GM12878 (cell line): ENCODE results near the gene CSTPP1. TPM values are rescaled to one million over a fixed set of nuclear protein-coding genes. Genes with fewer than 3 reads are reported as not detected.

Source experiments
- ATAC-seq: fragments of 200-7000 bp; cut with Tn5 transposase; 3 replicates; pipeline ENCODE4 v1.9.1; 2020; ENCODE audit warnings: mild to moderate bottlenecking, moderate library complexity
- BruUV-seq: library from RNA; stranded (reverse); fragments of 400-500 nt; replicated peaks from 2 replicates; lab custom pipeline; 2021; lab: Mats Ljungman, UMichigan
- CTCF ChIA-PET: fragments of 300-600 bp; sonication (Branson Sonifier 250); formaldehyde crosslinking; extraction: SDS; loops from one replicate; lab custom pipeline; 2021; ENCODE audit warnings: inconsistent platforms; lab: Yijun Ruan, JAX
- POLR2A ChIA-PET: fragments of 350-600 bp; formaldehyde crosslinking; extraction: SDS; loops from one replicate; lab custom pipeline; 2021; ENCODE audit warnings: inconsistent platforms; lab: Charles Lee
- RAD21 ChIA-PET: fragments of 300-600 bp; sonication (Branson Sonifier 250); formaldehyde crosslinking; loops from one replicate; lab custom pipeline; 2023; ENCODE audit warnings: antibody characterized with exemption; ENCODE audit not compliant: unreplicated experiment; lab: Charles Lee
- SMC1A ChIA-PET: fragments of 300-600 bp; sonication (Branson Sonifier 250); formaldehyde crosslinking; loops from one replicate; lab custom pipeline; 2023; ENCODE audit not compliant: unreplicated experiment, uncharacterized antibody; lab: Charles Lee
- DNase-seq: peaks from one replicate; pipeline ENCODE4 v3.0.0-alpha.2; 2011; ENCODE audit warnings: low read depth, low spot score
- FAIRE-seq: peaks from 3 replicates; lab custom pipeline; 2011; peaks lifted over from hg19 to GRCh38; lab: Jason Lieb, UNC
- H2AFZ ChIP-seq: 2 replicates; pipeline ENCODE4 v1.6.0; 2011; ENCODE audit warnings: low read depth, low read length, control low read depth; ENCODE audit not compliant: control insufficient read depth
- H3K27ac ChIP-seq: 2 replicates; pipeline ENCODE4 v1.5.1; 2011; ENCODE audit warnings: control low read depth; ENCODE audit not compliant: control insufficient read depth, insufficient read depth
- H3K27me3 ChIP-seq, 2 experiments: replicated peaks in 1 of 2; 2 replicates each; pipeline versions ENCODE4 v1.6.0 to v1.6.1; 2011; ENCODE audit warnings: low read length in 1 of 2; ENCODE audit not compliant: control insufficient read depth in 2 of 2, insufficient read depth in 2 of 2
- H3K36me3 ChIP-seq, 2 experiments: 2 replicates each; pipeline ENCODE4 v1.5.1; 2011; ENCODE audit warnings: low read length in 1 of 2; ENCODE audit not compliant: control insufficient read depth in 2 of 2, insufficient read depth in 2 of 2
- H3K4me1 ChIP-seq: 2 replicates; pipeline ENCODE4 v1.6.1; 2011; ENCODE audit warnings: mild to moderate bottlenecking, low read length, moderate library complexity, mixed read lengths; ENCODE audit not compliant: control insufficient read depth, insufficient read depth
- H3K4me2 ChIP-seq: 2 replicates; pipeline ENCODE4 v1.6.0; 2011; ENCODE audit warnings: control low read depth; ENCODE audit not compliant: control insufficient read depth, insufficient read depth
- H3K4me3 ChIP-seq: fragments of 200-600 bp; sonication (generic); 2 replicates; pipeline ENCODE4 v1.5.1; 2016
- H3K79me2 ChIP-seq: 2 replicates; pipeline ENCODE4 v1.6.0; 2011; ENCODE audit warnings: low read length; ENCODE audit not compliant: control insufficient read depth, insufficient read depth
- H3K9ac ChIP-seq: 2 replicates; pipeline ENCODE4 v1.8.0; 2011; ENCODE audit warnings: low read length, control low read depth, mixed read lengths; ENCODE audit not compliant: control insufficient read depth, insufficient read depth
- H3K9me3 ChIP-seq: replicated peaks from 3 replicates; pipeline ENCODE4 v1.5.1; 2011; ENCODE audit warnings: mild to moderate bottlenecking, low read length; ENCODE audit not compliant: control insufficient read depth, insufficient read depth
- H4K20me1 ChIP-seq: 2 replicates; pipeline ENCODE4 v1.6.0; 2011; ENCODE audit not compliant: control insufficient read depth, insufficient read depth
- BACH1 ChIP-seq: fragments of 450-650 bp; IDR thresholded peaks from 2 replicates; pipeline ENCODE4 v1.6.1; 2017; ENCODE audit warnings: mild to moderate bottlenecking, borderline replicate concordance
- CHD4 ChIP-seq: fragments of 200-600 bp; sonication (generic); IDR thresholded peaks from 2 replicates; pipeline ENCODE4 v1.6.1; 2016; ENCODE audit warnings: mild to moderate bottlenecking
- ETV6 ChIP-seq, 2 experiments: fragments of 450-650 bp in 1 of 2; IDR thresholded peaks in 1 of 2; conservative IDR thresholded peaks in 1 of 2; 2 replicates each; pipeline ENCODE4 v1.6.1; 2014; ENCODE audit warnings: antibody characterized with exemption in 1 of 2, borderline replicate concordance in 1 of 2, low read depth in 1 of 2, mild to moderate bottlenecking in 1 of 2, moderate library complexity in 1 of 2
- JUNB ChIP-seq: IDR thresholded peaks from 2 replicates; pipeline ENCODE4 v1.6.1; 2016; ENCODE audit warnings: antibody characterized with exemption, mild to moderate bottlenecking
- KAT2A ChIP-seq: conservative IDR thresholded peaks from 2 replicates; pipeline ENCODE4 v1.6.1; 2011; ENCODE audit warnings: low read depth, low read length; ENCODE audit not compliant: control insufficient read depth
- MYC ChIP-seq: IDR thresholded peaks from 2 replicates; pipeline ENCODE4 v1.6.1; 2011; ENCODE audit warnings: mild to moderate bottlenecking, low read length, moderate library complexity, inconsistent platforms; ENCODE audit not compliant: insufficient read depth, insufficient replicate concordance, insufficient read length, severe bottlenecking
- NFYB ChIP-seq: IDR thresholded peaks from 2 replicates; pipeline ENCODE4 v1.6.1; 2011; ENCODE audit warnings: low read depth, mild to moderate bottlenecking, low read length, improper control_type of control experiment, moderate library complexity; ENCODE audit not compliant: insufficient read depth
- NR2C2 ChIP-seq: IDR thresholded peaks from 2 replicates; pipeline ENCODE4 v1.6.1; 2011; ENCODE audit warnings: borderline replicate concordance, low read depth; ENCODE audit not compliant: control insufficient read depth, insufficient read length
- RAD51 ChIP-seq: fragments of 450-650 bp; IDR thresholded peaks from 2 replicates; pipeline ENCODE4 v1.6.1; 2016; ENCODE audit warnings: moderate library complexity, mild to moderate bottlenecking, inconsistent platforms
- SREBF1 ChIP-seq: IDR thresholded peaks from 2 replicates; pipeline ENCODE4 v1.6.1; 2012; ENCODE audit warnings: mild to moderate bottlenecking, low read length
- YBX1 ChIP-seq: fragments of 450-650 bp; IDR thresholded peaks from 2 replicates; pipeline ENCODE4 v1.6.1; 2016; ENCODE audit warnings: antibody characterized with exemption
- ZNF207 ChIP-seq: fragments of 450-650 bp; IDR thresholded peaks from 2 replicates; pipeline ENCODE4 v1.6.1; 2014; ENCODE audit warnings: antibody characterized with exemption, mild to moderate bottlenecking, borderline replicate concordance
- WGBS: methylation state at CpG from one replicate; pipeline ENCODE4 v1.1.6; 2016; ENCODE audit warnings: low lambda C conversion rate; ENCODE audit not compliant: insufficient replicate concordance, insufficient coverage; ENCODE audit errors: missing lambda C conversion rate; 5-methylcytosine and 5-hydroxymethylcytosine counted together
- in situ Hi-C: fragments of 300-500 bp; cut with MboI; formaldehyde crosslinking; loops from 9 replicates; pipeline ENCODE4 v1.14.3; 2018; ENCODE audit warnings: mixed read lengths
- intact Hi-C: fragments of 100-400 bp; cut with micrococcal nuclease; formaldehyde crosslinking; loops from one replicate; pipeline ENCODE4 v1.14.2; 2022; ENCODE audit not compliant: unreplicated experiment
- polyA plus RNA-seq, 11 experiments: library from polyadenylated mRNA; depleted of rRNA in 4 of 11; unstranded in 6 of 11; stranded (reverse) in 5 of 11; fragments of >200 nt; fragmentation: Nextera tagmentation in 4 of 11; fragmentation: Illumina TruSeq in 1 of 11; extraction: Ambion mirVana in 4 of 11; extraction: Trizol in 1 of 11; gene quantifications; 1 replicate in 1 of 11; 2 replicates in 10 of 11; pipeline versions ENCODE4 v1.2.1 to v1.2.3, GENCODE V29; 2011 to 2016; ENCODE audit warnings: inconsistent platforms in 2 of 11, missing spikeins in 2 of 11, low read depth in 1 of 11
- total RNA-seq, 4 experiments: library from RNA; depleted of rRNA in 3 of 4; stranded (reverse); fragments of >200 nt in 3 of 4; fragmentation: Illumina TruSeq in 1 of 4; extraction: Trizol in 1 of 4; gene quantifications; 2 replicates each; pipeline versions ENCODE4 v1.2.1 to v1.2.3, GENCODE V29; 2013 to 2021
- TF ChIP-seq, protein P1 (sequence below): fragments of 450-650 bp; IDR thresholded peaks from 2 replicates; pipeline ENCODE4 v1.6.1; 2017; ENCODE audit warnings: borderline replicate concordance
- TF ChIP-seq, protein P2 (sequence below): fragments of 450-650 bp; IDR thresholded peaks from 2 replicates; pipeline ENCODE4 v1.6.1; 2017; ENCODE audit warnings: mild to moderate bottlenecking, moderate library complexity
- TF ChIP-seq, protein P3 (sequence below): IDR thresholded peaks from 2 replicates; pipeline ENCODE4 v1.6.1; 2011; ENCODE audit warnings: borderline replicate concordance, low read depth, mild to moderate bottlenecking, moderate library complexity, low read length; ENCODE audit not compliant: insufficient read depth, poor library complexity, severe bottlenecking

CSTPP1 gene
- total and polyA plus RNA-seq, 10 of the 15 experiments (the other 5 are each of a cell fraction or from before 2014, with no cell fraction given): 7.1 to 23.4 (median 17.5) TPM

DNA sequence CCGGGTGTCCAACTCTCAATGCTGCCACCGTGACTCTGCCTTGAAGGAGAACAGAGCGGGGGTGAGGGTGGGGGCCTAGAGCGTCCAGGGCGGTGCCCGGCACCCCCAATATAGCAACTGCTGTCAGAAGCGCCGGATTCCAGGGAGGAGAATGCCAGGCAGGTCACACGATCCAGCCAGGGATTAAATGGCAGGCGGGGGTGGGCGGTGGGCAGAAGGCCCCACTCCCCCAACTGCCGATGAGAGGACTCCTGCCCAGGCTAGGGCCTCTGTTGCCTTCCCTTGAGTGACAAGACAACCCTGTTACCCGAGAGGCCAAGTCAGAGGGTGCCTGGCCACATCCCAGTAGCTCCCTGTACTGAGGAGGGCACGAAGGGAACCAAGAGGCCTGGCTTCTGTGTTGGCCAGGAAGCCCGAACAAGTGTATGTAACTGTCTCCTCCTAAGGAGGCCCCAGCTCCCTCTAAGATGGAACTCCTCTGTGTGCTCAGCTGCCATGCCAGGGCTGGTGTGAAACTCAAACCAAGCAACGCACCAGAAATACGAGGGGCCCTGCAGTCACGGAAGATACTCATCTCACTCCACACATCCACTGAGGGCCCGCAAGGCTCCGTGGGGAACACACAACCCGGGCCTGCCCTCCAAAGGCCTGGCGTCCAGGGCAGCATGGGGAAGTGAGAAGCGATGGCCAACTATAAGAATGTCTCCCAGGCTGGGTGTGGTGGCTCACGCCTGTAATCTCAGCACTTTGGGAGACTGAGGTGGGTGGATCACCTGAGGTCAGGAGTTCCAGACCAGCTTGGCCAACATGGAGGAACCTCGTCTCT lies 246.7 kb downstream of the CSTPP1 start:
- no peak overlapping the region for H2AFZ ChIP-seq
- H3K27me3 ChIP-seq: peaks cover 0 to 13% of the 10 kb centered on the region in 2 experiments; a peak in 3 of 4 replicates
- in situ Hi-C loops (no loop called here), intact Hi-C loops (no loop called here)
- BruUV-seq: no TSS peak
- CTCF ChIA-PET: interaction anchor here (1.2 to 2.0 kb wide), 2 partner anchors 76 to 230 kb away, joined by 3 to 7 read pairs; no protein-coding TSS in a partner anchor
- H3K4me2 ChIP-seq: no peak overlapping the region
- 55% methylated on average over 22 of the region's 25 CpGs for WGBS
- RAD21 ChIA-PET: interaction anchor here (1.1 kb wide), 1 partner anchor 76 kb away, joined by 3 read pairs; no protein-coding TSS in a partner anchor
- H3K36me3 ChIP-seq: no peaks in the 10 kb centered on the region
- POLR2A ChIA-PET: interaction anchor here (0.6 to 0.7 kb wide), 2 partner anchors 213 to 232 kb away, joined by 4 read pairs; no protein-coding TSS in a partner anchor
- DNase-seq (no peak), FAIRE-seq (no peak), ATAC-seq (no peak)
- peaks cover 11% of the 10 kb centered on the region for H3K4me1 ChIP-seq
- H3K9ac ChIP-seq: no peak overlapping the region
- no peak overlapping the region for H3K4me3 ChIP-seq
- H4K20me1 ChIP-seq: no peaks in the 10 kb centered on the region
- H3K27ac ChIP-seq: no peak overlapping the region
- no peaks in the 10 kb centered on the region for H3K79me2 ChIP-seq
- SMC1A ChIA-PET: no interaction called here
- no peaks in the 10 kb centered on the region for H3K9me3 ChIP-seq
- TF ChIP-seq JUNB (no peak), CHD4 (no peak), YBX1 (no peak), ZNF207 (no peak), KAT2A (no peak), RAD51 (no peak), MYC (no peak), NFYB (no peak), BACH1 (no peak), ETV6 (conservative IDR thresholded peaks at IDR 0.05 in 1 of 2, IDR thresholded peaks at IDR 0.05 in 1 of 2; ENCODE audit: borderline replicate concordance in 1 of 2, low read depth in 1 of 2) (no peak), NR2C2 (no peak), SREBF1 (no peak)
- TF ChIP-seq, protein P1, sequence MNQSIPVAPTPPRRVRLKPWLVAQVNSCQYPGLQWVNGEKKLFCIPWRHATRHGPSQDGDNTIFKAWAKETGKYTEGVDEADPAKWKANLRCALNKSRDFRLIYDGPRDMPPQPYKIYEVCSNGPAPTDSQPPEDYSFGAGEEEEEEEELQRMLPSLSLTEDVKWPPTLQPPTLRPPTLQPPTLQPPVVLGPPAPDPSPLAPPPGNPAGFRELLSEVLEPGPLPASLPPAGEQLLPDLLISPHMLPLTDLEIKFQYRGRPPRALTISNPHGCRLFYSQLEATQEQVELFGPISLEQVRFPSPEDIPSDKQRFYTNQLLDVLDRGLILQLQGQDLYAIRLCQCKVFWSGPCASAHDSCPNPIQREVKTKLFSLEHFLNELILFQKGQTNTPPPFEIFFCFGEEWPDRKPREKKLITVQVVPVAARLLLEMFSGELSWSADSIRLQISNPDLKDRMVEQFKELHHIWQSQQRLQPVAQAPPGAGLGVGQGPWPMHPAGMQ: no peak
- TF ChIP-seq, protein P2, sequence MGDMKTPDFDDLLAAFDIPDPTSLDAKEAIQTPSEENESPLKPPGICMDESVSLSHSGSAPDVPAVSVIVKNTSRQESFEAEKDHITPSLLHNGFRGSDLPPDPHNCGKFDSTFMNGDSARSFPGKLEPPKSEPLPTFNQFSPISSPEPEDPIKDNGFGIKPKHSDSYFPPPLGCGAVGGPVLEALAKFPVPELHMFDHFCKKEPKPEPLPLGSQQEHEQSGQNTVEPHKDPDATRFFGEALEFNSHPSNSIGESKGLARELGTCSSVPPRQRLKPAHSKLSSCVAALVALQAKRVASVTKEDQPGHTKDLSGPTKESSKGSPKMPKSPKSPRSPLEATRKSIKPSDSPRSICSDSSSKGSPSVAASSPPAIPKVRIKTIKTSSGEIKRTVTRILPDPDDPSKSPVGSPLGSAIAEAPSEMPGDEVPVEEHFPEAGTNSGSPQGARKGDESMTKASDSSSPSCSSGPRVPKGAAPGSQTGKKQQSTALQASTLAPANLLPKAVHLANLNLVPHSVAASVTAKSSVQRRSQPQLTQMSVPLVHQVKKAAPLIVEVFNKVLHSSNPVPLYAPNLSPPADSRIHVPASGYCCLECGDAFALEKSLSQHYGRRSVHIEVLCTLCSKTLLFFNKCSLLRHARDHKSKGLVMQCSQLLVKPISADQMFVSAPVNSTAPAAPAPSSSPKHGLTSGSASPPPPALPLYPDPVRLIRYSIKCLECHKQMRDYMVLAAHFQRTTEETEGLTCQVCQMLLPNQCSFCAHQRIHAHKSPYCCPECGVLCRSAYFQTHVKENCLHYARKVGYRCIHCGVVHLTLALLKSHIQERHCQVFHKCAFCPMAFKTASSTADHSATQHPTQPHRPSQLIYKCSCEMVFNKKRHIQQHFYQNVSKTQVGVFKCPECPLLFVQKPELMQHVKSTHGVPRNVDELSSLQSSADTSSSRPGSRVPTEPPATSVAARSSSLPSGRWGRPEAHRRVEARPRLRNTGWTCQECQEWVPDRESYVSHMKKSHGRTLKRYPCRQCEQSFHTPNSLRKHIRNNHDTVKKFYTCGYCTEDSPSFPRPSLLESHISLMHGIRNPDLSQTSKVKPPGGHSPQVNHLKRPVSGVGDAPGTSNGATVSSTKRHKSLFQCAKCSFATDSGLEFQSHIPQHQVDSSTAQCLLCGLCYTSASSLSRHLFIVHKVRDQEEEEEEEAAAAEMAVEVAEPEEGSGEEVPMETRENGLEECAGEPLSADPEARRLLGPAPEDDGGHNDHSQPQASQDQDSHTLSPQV: no peak
- TF ChIP-seq, protein P3, sequence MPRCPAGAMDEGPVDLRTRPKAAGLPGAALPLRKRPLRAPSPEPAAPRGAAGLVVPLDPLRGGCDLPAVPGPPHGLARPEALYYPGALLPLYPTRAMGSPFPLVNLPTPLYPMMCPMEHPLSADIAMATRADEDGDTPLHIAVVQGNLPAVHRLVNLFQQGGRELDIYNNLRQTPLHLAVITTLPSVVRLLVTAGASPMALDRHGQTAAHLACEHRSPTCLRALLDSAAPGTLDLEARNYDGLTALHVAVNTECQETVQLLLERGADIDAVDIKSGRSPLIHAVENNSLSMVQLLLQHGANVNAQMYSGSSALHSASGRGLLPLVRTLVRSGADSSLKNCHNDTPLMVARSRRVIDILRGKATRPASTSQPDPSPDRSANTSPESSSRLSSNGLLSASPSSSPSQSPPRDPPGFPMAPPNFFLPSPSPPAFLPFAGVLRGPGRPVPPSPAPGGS: no peak
